Pulmonary artery endothelial cell (primary cell): ENCODE results near the gene UPK2. TPM values are rescaled to one million over a fixed set of nuclear protein-coding genes. Genes with fewer than 3 reads are reported as not detected.

Source experiments
- DNase-seq: peaks from one replicate; pipeline ENCODE4 v3.0.0-alpha.2; 2011; ENCODE audit warnings: low read depth, low spot score
- total RNA-seq: library from RNA; depleted of rRNA; stranded (reverse); fragments of >200 nt; gene quantifications from 2 replicates; pipeline ENCODE4 v1.2.3, GENCODE V29; 2014

Gene UPK2
- total RNA-seq = not detected in 2 replicates

DNA sequence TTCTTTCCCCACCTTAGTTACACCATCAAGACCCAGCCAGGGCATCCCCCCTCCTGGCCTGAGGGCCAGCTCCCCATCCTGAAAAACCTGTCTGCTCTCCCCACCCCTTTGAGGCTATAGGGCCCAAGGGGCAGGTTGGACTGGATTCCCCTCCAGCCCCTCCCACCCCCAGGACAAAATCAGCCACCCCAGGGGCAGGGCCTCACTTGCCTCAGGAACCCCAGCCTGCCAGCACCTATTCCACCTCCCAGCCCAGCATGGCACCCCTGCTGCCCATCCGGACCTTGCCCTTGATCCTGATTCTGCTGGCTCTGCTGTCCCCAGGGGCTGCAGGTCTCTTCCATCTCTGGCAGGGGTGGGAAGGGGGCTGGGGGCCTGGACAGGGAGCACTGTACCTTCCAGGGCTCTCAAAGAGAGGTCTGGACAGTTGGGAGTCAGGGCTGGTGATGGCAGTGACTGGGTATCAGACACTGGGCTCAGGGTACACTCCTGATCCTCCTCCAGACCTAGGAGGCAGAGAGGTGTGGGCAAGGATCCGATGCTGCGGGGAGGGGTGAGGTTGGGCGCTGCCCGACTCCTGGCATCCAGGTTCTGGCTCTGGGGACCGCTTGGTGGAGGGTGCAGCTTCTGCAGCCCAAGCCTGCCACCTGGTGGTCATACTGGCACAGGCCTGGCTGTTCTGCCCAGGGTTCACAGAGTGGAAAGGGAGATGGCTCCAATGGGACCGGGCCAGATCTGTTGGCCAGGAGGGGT lies at the start of gene UPK2:
Gene UPK2, plus strand, starts transcription at position 205 of the 753 bp plus-strand sequence. Its CDS starts 53 bp downstream, at position 258.
- peak; percentile 22 for DNase-seq

DNA sequence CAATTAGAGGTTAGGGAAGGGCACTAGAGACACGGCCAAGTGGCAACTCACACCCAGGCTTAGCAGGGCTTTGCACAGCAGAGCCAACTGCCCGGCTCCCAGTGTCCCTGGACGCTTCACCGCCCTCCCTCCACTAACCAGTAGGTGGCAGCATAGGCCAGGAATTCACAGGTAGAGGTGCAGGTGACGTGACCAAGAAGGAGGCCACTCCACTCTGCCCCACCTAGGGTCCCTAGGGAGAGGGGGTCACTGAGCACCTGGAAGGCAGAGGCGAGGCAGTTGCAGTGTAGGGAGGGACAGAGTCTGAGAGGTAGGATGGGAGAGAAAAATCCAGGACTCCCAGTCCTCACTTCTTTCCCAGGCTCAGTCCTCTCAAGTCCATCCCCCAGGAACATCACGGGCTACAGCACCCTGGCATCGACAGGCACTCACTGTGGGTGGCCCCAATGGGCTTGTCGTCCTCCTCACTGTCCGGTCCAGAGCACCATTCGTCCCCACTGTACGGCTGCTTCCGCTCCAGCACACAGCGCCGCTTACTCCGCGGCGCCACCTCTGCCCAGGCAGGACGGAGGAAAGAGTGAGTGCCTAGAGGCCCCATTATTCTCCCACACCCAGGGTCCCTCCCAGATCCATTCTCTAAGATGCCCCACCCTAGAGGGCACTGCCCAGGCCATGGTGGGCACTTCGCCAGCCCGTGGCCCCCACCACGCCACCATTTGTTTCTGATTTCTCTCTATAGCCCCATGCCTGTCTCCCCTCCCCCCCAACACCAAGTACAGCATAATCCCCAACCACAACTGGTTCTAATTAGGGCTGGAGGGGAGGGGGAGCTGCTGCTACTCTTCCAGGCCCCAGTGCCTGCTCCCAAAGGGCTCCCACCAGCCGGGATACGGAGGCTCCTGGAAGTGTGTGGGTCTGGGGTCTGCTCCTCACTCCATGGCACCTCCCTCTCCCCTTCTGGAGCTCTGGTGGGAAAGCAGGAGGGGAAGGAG lies 48.8 kb upstream of the UPK2 start:
- no peak for DNase-seq

DNA sequence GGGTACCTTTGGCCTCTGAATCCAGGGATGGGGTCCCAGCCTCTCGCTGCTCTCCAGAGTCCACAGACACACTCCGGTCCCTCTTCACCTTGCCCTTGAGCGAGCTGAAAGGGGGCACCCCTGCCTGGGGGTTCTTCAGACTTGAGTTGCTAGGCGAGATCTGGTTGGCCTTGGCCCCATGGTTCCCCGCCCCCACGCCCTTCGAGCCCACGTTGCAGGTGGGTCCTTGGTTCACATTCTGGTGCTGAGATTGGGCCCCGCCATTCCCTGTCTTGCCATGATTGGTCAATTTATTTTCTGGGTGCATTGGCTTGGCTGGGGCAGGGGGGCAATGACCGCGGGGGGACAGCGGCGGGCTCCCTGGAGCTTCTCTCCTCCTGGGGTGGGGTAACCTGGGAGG lies 47.8 kb upstream of the UPK2 start:
- no peak for DNase-seq

DNA sequence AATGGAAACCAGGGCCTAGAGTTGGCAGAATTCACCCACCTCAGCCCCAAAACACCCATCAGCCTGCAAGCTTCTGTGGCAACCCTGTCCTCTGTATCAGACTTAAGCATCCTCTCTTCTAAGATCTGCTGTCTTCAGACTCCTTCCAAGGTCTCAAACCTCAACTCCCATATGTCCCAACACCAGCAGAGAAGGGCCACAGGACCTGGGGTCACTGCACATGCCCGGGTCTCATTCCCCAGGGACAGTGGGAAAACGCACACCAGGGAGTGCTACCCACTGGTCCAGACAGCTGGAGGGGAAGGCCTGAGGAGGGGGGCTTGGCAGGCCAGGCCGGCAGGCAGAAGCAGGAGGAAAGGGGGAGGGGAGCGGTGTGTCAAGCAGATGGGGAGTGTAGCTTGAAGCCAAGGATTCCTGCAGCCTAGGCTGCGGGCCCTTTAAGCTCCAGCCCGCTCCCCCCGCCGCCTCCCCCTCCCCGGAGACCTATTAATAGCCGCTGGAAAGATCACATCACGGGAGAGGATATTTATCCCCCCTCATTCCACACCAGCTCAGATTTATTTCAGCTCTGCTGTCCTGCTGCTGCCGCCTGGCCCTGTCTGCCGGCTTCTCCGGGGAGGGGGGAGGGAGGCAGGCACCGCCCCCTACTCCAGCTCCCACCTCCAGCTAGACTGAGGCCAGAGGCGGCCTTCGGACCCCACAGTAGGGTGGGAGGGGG lies 47.0 kb upstream of the UPK2 start:
- DNase-seq = no peak

DNA sequence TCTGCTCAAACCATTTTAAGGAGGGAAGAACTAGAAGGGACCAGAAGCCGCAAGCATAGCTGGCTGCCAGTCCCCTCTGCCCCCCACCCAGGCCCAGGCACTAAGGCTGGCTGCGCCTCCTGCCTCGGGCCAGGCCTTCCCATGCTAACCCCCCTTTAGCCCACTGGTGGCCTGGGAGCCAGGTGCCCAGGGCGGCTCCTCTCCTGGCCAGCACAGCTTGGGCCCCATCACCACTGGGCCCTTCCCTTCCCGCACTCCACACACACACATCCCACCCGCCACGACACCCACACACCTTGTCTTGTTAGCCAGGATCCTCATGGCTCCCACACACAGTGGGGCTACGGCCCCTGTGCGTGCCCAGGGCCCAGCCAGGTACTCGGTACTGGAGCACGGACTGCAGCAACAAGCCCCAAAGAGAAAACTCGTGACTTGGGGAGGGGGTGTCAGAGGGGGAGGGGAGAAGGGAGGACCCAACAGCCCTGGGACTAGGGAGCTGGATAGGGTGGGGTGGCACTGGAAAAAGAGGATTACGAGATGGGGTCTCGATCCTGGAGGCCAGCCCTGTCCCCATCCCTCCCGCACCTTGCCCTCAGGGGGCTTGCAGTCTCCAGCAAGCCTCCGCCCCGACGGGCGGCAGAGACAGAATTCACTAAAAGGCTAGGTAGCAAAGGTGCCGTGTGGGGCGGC lies 46.3 kb upstream of the UPK2 start:
- no peak for DNase-seq

DNA sequence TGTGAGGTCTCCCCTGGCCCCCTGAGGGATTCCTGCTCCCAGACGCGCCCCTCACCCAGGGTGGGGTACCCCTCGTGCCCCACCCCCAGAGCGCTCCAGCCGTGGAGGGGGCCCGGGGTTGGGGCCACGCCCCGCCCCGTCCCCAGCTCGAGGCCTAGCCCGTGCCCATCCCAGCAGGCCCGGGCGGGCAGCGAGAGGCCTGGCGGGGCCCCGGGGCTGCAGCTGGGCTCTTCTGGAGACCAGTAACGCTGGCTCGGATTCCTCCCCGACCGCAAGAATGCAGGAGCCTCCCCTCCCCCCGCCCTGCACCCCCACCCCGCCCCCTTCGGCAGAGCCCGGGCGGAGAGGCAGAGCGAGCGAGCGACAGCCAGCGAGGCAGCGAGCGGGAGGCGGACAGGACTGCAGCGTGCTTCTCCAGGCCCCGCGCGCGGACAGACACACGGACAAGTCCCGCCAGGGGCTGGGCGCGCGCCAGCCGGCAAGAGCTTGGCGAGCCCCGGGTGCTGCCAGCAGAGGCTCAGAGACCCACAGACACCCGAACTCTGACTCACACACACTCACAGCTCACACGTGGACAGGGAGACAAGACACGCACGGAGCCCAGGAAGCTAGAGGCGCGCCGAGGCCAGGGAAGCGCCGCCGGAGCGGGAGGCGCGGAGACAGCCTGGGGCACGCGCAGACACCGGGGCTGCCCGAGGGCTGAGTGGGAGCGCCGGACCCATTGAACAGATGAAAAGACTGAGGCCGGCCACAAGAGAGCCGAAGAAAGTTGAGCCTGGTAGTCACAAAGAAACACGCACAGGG lies 45.6 kb upstream of the UPK2 start:
- DNase-seq = no peak

DNA sequence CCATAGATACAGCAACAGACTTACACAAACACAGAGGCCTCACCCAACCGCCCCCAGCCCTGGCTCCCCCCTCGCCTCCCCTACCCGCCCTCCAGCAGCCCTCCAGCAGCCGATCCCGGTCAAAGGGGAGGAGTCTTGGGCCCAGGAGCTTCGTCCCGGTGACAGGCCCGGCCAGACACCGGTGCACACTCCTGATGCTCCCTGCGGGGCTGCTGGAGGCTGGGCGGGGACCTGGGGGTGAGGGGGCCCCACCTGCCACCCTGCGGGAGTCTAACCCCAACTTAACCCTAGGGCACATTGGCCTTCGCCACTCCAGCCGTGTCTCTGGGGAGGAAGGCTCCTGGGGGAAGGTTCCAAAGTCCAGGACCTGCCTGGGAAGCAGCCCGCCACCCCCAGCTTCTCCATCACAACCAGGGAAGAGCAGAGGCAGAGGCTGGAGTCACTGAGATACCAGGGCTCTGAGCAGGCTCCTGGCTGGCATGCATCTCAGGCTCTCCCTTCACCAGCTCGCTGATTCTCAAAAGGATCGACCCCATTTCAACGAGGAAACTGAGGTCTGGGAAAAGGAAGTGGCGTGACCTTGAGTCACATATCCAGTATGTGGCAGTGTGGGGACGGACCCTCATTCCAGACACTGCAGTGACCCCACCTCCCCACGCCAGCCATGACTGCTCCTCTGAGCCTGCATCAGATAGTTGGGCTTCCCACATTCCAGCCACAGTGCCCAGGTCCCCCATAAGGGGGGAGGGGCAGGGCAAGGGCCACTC lies 44.8 kb upstream of the UPK2 start:
- DNase-seq = no peak

DNA sequence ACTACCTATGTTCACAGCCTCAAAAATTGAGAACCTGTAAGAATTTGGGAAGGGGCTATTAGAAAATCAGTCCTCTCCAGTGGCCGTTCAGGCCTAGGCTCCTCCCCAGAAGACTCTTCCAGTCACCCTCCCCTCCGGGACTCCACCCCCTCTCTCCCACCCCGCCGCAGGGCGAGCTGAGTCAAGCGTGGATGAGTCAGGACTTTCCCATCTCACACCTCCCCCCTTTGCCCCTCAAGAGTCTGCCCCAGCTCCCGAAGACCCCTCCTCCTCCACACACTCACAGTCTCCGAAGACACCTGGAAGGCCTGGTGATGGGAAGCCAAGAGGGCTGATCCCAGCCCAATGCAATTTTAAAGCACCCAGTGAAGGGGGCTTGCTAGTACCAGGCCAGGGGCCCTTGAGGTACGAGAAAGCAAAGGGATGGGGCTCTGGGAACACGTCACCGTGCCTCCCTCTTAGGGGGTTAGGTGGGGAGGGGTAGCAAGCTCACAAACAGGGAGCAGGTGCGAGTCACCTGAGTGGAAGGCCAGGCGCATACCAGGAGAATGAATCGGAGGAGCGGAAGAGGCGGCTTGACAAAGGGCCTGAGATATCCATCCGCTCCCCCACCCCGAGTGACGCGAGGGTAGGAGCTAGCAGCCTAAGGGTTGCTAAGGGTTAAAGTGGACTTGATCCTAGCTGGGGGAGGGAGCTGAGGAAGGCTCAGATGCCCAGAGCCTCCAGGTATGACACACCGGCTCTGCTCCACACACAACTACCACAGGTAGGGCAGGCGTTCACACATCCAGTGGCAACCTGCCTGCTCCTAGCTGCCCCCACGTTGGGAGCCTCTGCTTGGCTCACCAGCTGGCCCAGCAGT lies 44.0 kb upstream of the UPK2 start:
- peak; percentile 75 for DNase-seq

DNA sequence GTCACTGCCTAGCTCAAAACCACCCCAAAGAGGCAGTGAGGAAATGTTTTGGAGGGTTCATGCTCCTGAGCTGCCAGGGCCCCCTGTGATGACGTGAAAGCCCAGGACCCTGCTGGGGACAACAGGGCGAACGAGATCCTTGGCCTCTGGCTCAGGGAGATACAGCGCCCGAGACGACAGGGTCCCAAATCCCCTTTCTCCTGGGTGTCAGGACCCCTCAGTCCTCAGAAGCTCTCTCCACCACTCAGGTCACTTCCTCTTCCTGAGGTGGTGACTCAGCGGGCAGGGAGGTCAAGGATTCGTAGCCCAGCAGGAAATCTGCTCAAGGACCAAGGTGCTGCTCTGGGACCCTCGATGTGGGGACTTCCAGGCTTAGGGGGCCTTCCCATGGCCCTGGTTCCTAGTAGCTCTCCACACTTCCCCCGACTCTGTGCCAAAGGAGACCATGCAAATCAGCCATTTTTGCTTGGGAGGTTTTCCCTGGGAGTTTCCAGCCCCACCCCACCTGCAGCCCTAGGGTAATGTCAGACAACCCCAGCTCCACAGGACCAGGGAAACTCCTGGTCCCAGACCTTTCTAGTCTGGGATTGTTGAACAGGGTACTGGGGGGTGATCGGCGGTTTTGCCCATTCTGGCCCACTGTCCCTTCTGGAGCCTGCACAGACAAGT lies 43.2 kb upstream of the UPK2 start:
- DNase-seq = no peak

DNA sequence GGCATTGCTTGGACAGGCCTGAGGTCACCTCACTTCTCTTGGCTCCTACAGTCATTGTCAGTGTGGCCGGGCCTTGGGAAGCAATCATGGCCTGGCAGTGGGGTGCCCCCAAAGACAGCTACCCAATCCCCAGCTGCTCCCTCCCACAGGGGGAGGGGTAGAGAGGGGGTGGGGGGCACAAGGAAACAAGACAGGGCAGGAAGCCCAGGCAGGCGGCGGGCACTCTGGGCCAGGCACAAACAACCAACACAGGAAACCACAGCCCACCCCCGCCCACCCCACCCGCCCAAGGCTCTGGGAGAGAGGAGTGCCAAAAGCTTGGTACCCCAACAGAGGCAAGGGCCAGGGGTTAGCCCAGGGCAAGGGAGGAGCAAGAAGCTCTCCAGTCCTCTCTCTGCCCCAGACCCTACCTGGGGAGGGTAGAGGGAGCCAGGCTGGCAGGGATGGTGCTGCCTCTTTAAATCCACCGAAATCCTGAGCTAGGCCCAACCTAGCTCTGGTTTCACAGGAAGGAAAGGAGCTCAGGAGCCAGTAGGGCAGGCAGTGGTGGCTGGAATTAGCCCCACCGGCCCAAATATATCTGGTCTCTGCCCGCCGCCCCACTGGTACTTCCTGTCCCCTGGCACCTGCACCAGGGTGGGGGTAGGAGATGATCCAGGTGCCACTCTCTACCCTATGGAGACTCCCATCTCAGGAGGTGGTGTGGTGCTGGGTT lies 42.5 kb upstream of the UPK2 start:
- no peak for DNase-seq

DNA sequence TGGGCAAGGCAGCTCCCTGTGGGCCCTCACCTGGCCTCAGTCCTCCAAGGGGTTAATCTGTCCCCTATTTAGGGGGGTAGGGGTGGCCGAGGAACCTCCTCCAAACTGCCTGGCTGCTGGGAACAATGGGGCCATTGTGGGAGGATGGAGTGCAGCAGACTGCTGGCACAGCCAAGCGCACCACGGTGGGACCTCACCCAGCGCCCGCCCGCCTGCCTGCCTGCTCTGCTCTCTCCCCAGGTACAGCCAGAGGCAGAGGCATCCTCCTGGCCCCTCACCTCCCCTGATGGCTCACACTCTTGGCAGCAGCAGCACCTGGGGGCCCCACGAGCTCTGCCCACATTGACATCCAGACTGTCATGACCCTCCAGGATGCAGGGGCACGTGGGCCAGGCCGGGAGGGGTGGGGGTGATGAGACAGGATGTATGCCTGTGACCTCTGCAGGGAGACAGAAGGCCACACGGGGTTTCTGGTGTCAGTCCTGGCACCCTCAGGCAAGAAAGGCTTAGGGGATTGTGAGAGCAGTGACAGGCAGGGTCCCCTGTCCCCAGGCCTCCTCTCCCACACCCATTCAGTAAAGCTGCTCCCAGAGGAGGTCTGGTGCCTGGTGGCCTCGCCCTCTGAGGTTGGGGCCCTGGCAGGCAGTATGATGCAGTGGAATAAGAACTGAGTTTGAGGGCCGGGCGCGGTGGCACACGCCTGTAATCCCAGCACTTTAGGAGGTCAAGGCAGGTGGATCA lies 41.8 kb upstream of the UPK2 start:
- DNase-seq = no peak

DNA sequence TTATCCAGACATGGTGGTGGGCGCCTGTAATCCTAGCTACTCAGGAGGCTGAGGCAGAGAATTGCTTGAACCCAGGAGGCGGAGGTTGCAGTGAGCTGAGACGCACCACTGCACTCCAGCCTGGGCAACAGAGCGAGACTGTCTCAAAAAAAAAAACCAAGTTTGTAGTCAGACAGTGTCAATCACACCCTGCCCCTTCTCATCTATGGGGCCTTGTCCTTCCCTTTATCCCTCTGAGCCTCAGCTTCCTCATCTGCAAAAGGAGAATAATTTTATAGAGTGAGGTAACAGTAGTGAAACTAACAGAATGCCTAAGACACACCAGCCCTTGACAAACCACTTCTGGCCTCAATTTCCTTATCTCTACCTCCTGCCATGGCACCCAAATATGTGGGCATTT lies 41.1 kb upstream of the UPK2 start:
- DNase-seq = no peak

DNA sequence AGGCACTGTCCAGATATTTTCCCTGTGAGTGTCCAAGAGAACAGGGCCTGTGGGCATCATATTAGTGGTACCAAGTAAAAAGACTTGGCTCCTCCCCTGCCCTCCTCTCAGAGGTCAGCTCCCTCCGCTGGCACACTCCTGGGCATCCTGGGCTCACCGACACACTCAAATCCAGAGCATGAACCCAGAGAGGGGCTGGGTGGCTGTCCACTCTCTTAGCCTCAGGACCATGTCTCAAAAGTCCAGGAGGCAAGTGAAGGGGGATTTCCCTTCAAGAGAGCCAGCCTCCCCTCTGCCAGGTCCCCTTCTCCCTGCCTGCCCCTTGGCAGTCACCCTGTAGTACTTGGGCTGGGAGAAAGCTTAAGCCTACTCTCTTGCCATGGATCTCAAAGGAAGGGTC lies 40.7 kb upstream of the UPK2 start:
- DNase-seq = no peak

DNA sequence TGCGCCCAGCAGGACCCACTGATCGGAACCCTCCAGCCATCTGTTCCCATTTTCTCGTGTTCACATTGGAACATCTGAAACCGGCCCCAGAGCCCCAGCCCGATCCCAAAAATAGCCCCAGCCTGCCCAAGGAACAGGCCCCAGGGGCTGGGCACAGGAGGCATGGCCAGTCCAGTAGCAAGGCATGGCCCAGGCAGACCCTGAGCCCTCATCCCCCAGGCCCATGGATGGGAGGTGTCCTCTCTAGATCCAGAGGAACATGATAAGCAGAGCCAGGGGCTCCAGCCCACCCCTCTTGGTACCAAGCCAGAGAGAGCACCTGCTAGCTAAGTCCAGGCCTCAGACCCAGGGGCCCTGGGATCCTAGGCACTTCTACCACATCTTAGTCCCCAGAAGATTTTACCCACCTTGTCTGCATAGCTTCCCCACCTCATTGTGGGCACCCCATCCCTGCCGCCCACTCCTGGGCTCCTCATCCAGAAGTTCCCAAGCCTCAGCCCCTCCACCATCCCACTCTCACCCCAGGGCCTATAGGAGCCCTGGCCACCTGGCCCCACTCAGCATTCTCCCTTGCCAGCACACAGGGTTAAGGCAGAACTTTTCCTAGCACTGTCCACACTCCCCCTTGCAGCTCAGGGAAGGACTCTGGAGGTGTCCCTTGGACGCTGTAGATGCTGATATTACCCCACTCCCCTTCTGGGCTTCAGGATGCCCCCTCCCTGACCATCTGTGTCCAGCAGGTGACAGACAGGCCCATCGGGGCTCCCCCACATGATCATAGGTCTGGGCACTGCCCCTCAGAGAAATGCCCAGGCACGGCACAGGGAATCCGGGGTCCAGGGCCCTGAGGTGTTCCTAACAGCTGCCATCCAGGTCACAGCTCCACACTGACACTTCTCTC lies 39.9 kb upstream of the UPK2 start:
- no peak for DNase-seq

DNA sequence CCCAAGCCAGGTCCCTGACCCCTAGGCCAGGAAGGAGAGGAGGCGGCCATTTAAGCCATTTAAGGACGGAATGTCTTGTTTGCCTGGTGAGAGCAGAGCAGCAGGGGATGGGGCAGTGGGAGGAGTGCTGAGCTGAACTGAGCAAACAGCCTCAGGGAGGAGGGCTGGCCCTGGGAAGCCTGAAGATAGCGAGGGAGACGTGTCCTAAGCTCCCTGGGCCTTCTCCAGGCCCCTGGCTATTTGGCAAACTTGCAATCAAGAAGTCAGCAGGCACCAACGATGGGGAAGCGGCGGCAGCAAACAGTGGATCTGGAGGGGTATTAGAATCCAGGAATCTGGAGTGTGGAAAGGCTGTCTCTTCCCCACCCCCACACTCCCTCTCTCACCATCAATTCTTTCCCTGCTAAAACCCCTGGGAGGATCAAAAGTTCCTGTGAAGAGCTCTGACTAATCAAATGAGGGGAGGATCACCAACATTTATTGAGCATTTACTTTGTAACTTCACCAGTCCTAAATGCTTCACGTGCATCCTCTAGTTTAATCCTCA lies 39.2 kb upstream of the UPK2 start:
- DNase-seq = no peak
